Brain microvascular endothelial cell (primary cell): Measurements from ENCODE around the gene GALNT16.
A peak's percentile ranks its signal among the peaks of the same experiment; 100 is the strongest.

ENCODE experiments used
- DNase-seq: peaks from one replicate; pipeline ENCODE4 v3.0.0-alpha.2; 2020
- H3K27ac ChIP-seq: fragments of 250-450 bp; sonication (Bioruptor Pico); 2 replicates; pipeline ENCODE4 v1.5.1; 2020; ENCODE audit warnings: mild to moderate bottlenecking, moderate library complexity
- H3K27me3 ChIP-seq: fragments of 250-450 bp; sonication (Bioruptor Pico); replicated peaks from 2 replicates; pipeline ENCODE4 v1.5.1; 2020; ENCODE audit warnings: mild to moderate bottlenecking
- H3K36me3 ChIP-seq: fragments of 250-450 bp; sonication (Bioruptor Pico); replicated peaks from 2 replicates; pipeline ENCODE4 v1.5.1; 2020; ENCODE audit warnings: mild to moderate bottlenecking
- H3K4me3 ChIP-seq: 2 replicates; pipeline ENCODE4 v1.5.1; 2011; ENCODE audit warnings: low read depth, mild to moderate bottlenecking, control low read depth, low read length, moderate library complexity
- in situ Hi-C: cut with HindIII; loops from 2 replicates; pipeline ENCODE4 v1.10.0; 2017; ENCODE audit warnings: low sequenced_read_pairs, low pct_ligation_motif_present
- TF ChIP-seq, protein P1 (sequence below): IDR thresholded peaks from 2 replicates; pipeline ENCODE4 v1.5.1; 2011; ENCODE audit warnings: low read depth, mild to moderate bottlenecking, moderate library complexity, low read length, control low read depth, inconsistent platforms; ENCODE audit errors: missing control alignments

The GALNT16 gene

DNA sequence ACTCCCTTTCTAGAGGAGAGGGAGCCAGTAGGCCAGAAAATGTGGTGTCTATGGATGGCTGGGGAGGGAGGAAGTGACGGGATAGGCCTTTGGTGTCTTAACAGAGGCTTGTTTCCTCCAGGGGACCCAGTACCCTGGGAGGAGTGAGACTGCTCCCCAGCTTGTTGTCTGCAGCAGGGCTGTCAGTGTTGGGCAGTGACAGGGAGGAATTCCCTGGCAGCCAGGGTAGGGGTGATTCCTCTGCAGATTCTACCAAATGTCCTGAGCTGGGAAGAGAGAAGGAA, 64.0 kb downstream of the GALNT16 start:
- in situ Hi-C loops: no loop called here

DNA sequence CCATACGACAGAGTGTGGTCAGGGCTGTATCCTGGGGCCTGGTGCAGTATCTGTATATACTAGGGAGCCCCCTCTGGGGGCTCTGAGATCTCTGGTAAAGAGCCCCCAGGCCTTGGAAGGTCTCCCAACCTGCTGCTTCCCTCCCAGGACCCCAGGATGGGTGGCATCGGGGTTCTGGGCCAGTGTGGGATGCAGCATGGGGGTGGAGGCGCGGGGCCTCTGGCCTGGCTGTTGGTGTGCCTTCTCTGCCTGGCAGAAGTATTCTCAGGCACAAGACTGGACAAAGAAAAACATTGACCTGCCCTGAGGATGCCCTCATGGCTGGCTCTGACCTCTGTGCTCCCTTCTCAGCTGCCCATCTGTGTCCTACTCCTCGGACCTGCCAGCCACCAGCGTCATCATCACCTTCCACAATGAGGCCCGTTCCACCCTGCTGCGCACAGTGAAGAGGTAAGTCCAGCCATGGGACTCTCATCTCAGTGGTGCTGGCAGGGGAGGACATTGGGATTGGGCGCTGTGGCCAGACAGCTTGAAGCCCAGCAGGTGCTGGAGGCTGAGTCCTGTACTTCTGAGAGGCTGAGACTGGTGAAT, 64.5 kb downstream of the GALNT16 start:
- in situ Hi-C loops: no loop called here
- H3K27me3 ChIP-seq: no peaks in the 10 kb centered on the region
- no peak overlapping the region for H3K4me3 ChIP-seq
- no peak overlapping the region for H3K27ac ChIP-seq
- TF ChIP-seq, protein P1, sequence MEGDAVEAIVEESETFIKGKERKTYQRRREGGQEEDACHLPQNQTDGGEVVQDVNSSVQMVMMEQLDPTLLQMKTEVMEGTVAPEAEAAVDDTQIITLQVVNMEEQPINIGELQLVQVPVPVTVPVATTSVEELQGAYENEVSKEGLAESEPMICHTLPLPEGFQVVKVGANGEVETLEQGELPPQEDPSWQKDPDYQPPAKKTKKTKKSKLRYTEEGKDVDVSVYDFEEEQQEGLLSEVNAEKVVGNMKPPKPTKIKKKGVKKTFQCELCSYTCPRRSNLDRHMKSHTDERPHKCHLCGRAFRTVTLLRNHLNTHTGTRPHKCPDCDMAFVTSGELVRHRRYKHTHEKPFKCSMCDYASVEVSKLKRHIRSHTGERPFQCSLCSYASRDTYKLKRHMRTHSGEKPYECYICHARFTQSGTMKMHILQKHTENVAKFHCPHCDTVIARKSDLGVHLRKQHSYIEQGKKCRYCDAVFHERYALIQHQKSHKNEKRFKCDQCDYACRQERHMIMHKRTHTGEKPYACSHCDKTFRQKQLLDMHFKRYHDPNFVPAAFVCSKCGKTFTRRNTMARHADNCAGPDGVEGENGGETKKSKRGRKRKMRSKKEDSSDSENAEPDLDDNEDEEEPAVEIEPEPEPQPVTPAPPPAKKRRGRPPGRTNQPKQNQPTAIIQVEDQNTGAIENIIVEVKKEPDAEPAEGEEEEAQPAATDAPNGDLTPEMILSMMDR: no peak
- no peaks in the 10 kb centered on the region for H3K36me3 ChIP-seq
- no peak for DNase-seq

More for the DNA sequence above, 64.0 kb downstream of the GALNT16 start:
- no peak for DNase-seq
- Histone ChIP-seq H3K27ac (no peak overlapping the region), H3K27me3 (no peaks in the 10 kb centered on the region), H3K36me3 (no peaks in the 10 kb centered on the region), H3K4me3 (no peak overlapping the region)
- TF ChIP-seq, protein P1: no peak

DNA sequence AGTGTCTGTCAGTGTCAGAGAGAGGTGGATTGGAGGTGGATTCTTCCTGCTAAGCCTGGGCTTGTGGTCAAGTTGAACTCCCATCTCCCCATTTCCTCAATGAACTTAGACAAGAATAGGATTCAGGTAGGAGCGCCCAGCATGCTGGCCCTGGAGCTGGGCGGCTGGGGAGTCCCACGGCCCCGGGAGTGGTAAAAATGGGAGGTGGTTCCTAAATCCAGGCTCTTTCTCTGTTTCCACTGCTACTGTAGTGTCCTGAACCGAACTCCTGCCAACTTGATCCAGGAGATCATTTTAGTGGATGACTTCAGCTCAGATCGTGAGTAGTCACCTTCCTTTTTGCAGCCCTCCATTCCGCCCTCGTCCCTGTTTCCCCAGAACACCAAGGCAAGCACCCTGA, 65.1 kb downstream of the GALNT16 start:
- in situ Hi-C loops: no loop called here
- no peak for DNase-seq
- Histone ChIP-seq H3K36me3 (no peaks in the 10 kb centered on the region), H3K27me3 (no peaks in the 10 kb centered on the region), H3K4me3 (no peak overlapping the region), H3K27ac (no peak overlapping the region)
- TF ChIP-seq, protein P1: no peak

DNA sequence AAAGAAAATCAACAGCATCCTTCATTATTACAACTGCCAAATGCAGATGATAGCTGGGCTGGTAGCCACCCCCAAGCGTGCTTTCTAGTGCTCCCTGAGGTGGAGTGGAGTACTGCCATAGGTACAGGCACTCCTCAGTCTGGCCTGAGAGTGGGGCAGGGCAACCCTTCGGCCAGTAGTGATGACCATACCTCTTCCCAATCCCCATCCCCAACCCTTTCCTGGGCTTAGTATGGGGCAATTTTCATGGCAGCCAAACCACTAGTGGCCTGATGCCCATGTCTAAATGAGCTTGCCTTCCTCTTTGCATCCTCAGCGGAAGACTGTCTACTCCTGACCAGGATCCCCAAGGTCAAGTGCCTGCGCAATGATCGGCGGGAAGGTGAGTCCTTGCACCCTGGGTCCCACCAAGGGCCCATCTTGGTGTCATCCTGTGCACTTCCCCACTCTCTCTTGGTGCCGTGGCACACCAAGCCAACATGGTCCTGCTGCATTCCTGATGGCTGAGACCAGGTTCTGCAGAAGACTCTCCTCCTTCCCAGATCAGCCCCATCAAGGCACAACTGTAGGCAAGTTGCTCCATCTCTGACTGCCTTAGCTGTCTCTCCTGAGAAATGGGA, 65.8 kb downstream of the GALNT16 start:
- DNase-seq: no peak
- H3K27me3 ChIP-seq: no peaks in the 10 kb centered on the region
- H3K4me3 ChIP-seq: no peak overlapping the region
- no peak overlapping the region for H3K27ac ChIP-seq
- TF ChIP-seq, protein P1: peak; percentile 33
- in situ Hi-C loops: no loop called here
- no peaks in the 10 kb centered on the region for H3K36me3 ChIP-seq

DNA sequence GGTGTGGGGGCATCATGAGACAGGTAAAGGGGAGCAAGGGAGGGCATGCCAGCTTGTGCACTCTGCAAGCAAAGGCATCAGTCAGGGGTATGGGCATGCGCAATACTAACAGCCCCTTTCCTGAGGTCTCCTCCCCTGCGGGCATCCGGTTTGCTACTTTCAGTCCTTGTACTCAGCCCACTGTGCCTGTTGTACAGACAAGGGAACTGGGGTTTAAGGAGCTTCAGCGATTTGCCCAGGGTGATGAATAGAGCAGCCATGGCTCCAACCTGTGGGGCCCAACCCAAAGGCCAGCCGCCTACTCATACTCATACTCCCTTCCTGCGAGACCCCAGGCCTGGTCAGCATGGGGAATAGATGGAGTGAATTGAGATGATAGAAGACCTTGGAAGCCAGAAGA, 66.7 kb downstream of the GALNT16 start:
- in situ Hi-C loops: no loop called here

DNA sequence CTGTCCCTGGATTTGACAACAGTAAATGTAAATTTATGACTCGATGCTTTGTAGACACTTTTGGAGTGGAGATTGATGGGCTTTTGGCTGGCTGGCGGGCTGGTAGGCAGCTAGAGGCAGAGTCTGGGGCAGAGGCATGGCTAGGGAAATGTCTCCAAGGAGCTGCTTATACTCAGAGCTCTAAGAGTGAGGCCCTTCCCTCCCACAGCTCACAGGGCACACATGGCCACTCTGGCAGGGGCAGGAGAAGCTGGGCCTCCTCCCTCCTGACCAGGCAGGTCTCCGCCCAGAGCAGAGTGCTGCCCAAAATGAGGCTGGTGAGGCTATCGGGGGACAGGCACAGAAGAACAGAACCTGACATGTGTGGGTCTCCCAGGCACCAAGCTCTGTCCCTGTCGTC, 67.5 kb downstream of the GALNT16 start:
- no peak overlapping the region for H3K4me3 ChIP-seq
- DNase-seq: no peak
- H3K27ac ChIP-seq: no peak overlapping the region
- TF ChIP-seq, protein P1: no peak
- no peaks in the 10 kb centered on the region for H3K27me3 ChIP-seq
- no peaks in the 10 kb centered on the region for H3K36me3 ChIP-seq
- in situ Hi-C loops: no loop called here

More for the DNA sequence above, 66.7 kb downstream of the GALNT16 start:
- DNase-seq: no peak
- Histone ChIP-seq H3K27ac (no peak overlapping the region), H3K4me3 (no peak overlapping the region), H3K27me3 (no peaks in the 10 kb centered on the region), H3K36me3 (no peaks in the 10 kb centered on the region)
- TF ChIP-seq, protein P1: no peak
